ENCODE measurements around the gene UQCRQ. TPM values are rescaled to one million over a fixed set of nuclear protein-coding genes. Genes with fewer than 3 reads are reported as not detected.

Gene UQCRQ
- total and polyA plus RNA-seq, 2 of the 13 experiments (the other 11 are each of a cell fraction or from before 2014, with no cell fraction given) = 257 to 575 TPM

GRCh38 chr5:132830436-132831094 lies 35.9 kb upstream of the UQCRQ start, which contains the start of gene SHROOM1 (continued):
- TF ChIP-seq ZNF318 (CRISPR knock-in tag; IDR thresholded peaks at IDR 0.05) = 0 out of 2 replicates have a peak, but pooled peaks have one; percentile 59
- no peak for TF ChIP-seq SOX13 (IDR thresholded peaks at IDR 0.05)
- peak in 1 of 2 experiments; percentile 56; a peak in 2 of 4 replicates for TF ChIP-seq SOX13 (CRISPR knock-in tag; conservative IDR thresholded peaks at IDR 0.05 in 1 of 2, IDR thresholded peaks at IDR 0.05 in 1 of 2)
- TF ChIP-seq PLSCR1 (CRISPR knock-in tag; IDR thresholded peaks at IDR 0.05; ENCODE audit: borderline replicate concordance) = peak; percentile 63; the same call in 1 of the 2 replicates
- TF ChIP-seq ATF4 (CRISPR knock-in tag; IDR thresholded peaks at IDR 0.05) = peak in 1 of 2 experiments; percentile 64; a peak in 1 of 4 replicates
- no peak for TF ChIP-seq HNF1A (IDR thresholded peaks at IDR 0.05; ENCODE audit: low read depth)
- peak; percentile 45; the same call in 1 of the 2 replicates for TF ChIP-seq HNF1A (CRISPR knock-in tag; IDR thresholded peaks at IDR 0.05; ENCODE audit: borderline replicate concordance)
- no peak for TF ChIP-seq KMT2A (CRISPR knock-in tag; IDR thresholded peaks at IDR 0.05)
- peak; percentile 55 for TF ChIP-seq MED8 (CRISPR knock-in tag; IDR thresholded peaks at IDR 0.05; ENCODE audit: insufficient replicate concordance)
- peak; percentile 64 for TF ChIP-seq SAP130 (CRISPR knock-in tag; IDR thresholded peaks at IDR 0.05; ENCODE audit: low read depth)
- TF ChIP-seq NR2F2 (IDR thresholded peaks at IDR 0.05; ENCODE audit: borderline replicate concordance, low read depth) = no peak
- peak; percentile 56; the same call in 1 of the 2 replicates for TF ChIP-seq NRL (CRISPR knock-in tag; IDR thresholded peaks at IDR 0.05; ENCODE audit: borderline replicate concordance)
